Activated naive CD4-positive, alpha-beta T cell treated with Interleukin-2 at 50 U/mL for 16 hours (primary cell): Measurements from ENCODE around the gene EAF2.
"Not testable (repeated sequence)": the region's sequence is repeated elsewhere in the genome, so short reads cannot be mapped to it uniquely, and the experiment has no call there.

Source experiments
- DNase-seq: peaks from one replicate; pipeline ENCODE4 v3.0.0-alpha.2; 2020

The EAF2 gene

GRCh38 chr3:121834671-121835464 lies at the start of gene EAF2, which contains the start of gene IQCB1:
TSS of gene EAF2 (plus strand) at chr3:121835209. CDS start at chr3:121835286, 77 bp downstream.
TSS of gene IQCB1 (minus strand) at chr3:121835060. CDS start at chr3:121828960, 6,100 bp downstream.
- peak; percentile 96 for DNase-seq

- no peak for DNase-seq
These were observed 48.5 kb upstream of the EAF2 start for GRCh38 chr3:121786485-121786884.

- DNase-seq, result no peak
These were observed 41.9 kb upstream of the EAF2 start for GRCh38 chr3:121793078-121793477.

GRCh38 chr3:121794264-121794983 lies 40.6 kb upstream of the EAF2 start:
- no peak for DNase-seq

GRCh38 chr3:121796970-121797369 lies 38.0 kb upstream of the EAF2 start:
- DNase-seq, result no peak

GRCh38 chr3:121800906-121801305 lies 34.1 kb upstream of the EAF2 start:
- no peak for DNase-seq

GRCh38 chr3:121803771-121804320 lies 31.2 kb upstream of the EAF2 start:
- DNase-seq, result no peak

- no peak for DNase-seq
These were observed 25.8 kb upstream of the EAF2 start for GRCh38 chr3:121809249-121809648.

- no peak for DNase-seq
These were observed 17.3 kb upstream of the EAF2 start for GRCh38 chr3:121817753-121818152.

- no peak for DNase-seq
These were observed 16.4 kb upstream of the EAF2 start for GRCh38 chr3:121818578-121818977.

- DNase-seq, result no peak
These were observed 15.8 kb upstream of the EAF2 start for GRCh38 chr3:121819236-121819635.

- DNase-seq, result no peak
These were observed 13.4 kb upstream of the EAF2 start for GRCh38 chr3:121821421-121822199.

- DNase-seq, result no peak
These were observed 12.0 kb upstream of the EAF2 start for GRCh38 chr3:121822973-121823372.

GRCh38 chr3:121834157-121834670 lies 795 bp upstream of the EAF2 start:
- no peak for DNase-seq

GRCh38 chr3:121835465-121835801 lies 424 bp downstream of the EAF2 start:
- DNase-seq, result no peak

GRCh38 chr3:121836064-121836463 lies 1.1 kb downstream of the EAF2 start:
- no peak for DNase-seq

- DNase-seq, result no peak
These were observed 1.5 kb downstream of the EAF2 start for GRCh38 chr3:121836481-121836880.

- no peak for DNase-seq
These were observed 5.0 kb downstream of the EAF2 start for GRCh38 chr3:121839962-121840361.

- DNase-seq, result no peak
These were observed 9.9 kb downstream of the EAF2 start for GRCh38 chr3:121844892-121845291.

GRCh38 chr3:121852256-121852655 lies 17.2 kb downstream of the EAF2 start:
- DNase-seq, result no peak

- DNase-seq, result no peak
These were observed 20.5 kb downstream of the EAF2 start for GRCh38 chr3:121855555-121855954.

GRCh38 chr3:121857778-121858177 lies 22.8 kb downstream of the EAF2 start:
- not testable (repeated sequence) for DNase-seq

- DNase-seq, result not testable (repeated sequence)
These were observed 28.2 kb downstream of the EAF2 start for GRCh38 chr3:121863247-121863646.
